NCI-H1048 (cell line): ENCODE measurements around the gene ABCC10.
"Not testable (repeated sequence)": the region's sequence is repeated elsewhere in the genome, so short reads cannot be mapped to it uniquely, and the experiment has no call there.

Source experiments
- DNase-seq: peaks from one replicate; lab custom pipeline; 2025; lab: John Stamatoyannopoulos, UW

ABCC10 gene

GRCh38 chr6:43412541-43412940, 14.8 kb upstream of the ABCC10 start:
- no peak for DNase-seq

GRCh38 chr6:43413002-43413401, 14.3 kb upstream of the ABCC10 start:
- DNase-seq = no peak

DNA sequence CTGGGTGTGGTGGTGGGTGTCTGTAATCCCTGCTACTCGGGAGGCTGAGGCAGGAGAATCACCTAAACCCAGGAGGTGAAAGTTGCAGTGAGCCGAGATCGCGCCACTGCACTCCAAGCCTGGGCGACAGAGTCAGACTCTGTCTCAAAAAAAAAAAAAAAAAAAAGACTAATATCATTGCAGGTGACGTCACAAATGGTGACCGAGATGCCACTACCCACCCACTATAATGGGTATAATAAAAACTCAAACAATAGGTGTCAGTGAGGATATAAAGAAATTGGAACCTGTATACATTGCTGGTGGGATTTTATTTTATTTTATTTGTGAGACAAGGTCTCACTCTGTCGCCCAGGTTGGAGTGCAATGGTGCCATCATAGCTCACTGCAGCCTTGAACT, 12.1 kb upstream of the ABCC10 start:
- not testable (repeated sequence) for DNase-seq

DNA sequence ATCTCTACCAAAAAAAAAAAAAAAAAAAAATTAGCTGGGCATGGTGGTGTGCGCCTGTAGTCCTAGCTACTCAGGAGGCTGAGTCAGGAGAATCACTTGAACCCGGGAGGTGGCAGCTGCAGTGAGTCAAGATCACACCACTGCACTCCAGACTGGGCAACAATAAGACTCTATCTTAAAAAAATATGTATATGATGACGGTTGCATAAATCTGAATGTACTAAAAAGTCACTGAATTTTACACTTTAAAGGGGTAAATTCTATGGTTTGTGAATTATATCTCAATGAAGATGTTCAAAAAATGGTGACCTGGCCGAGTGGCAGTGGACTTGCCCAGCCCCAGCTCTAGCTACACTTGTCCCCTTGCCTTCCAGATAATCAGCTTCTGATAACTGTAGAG, 10.4 kb upstream of the ABCC10 start:
- DNase-seq = no peak

DNA sequence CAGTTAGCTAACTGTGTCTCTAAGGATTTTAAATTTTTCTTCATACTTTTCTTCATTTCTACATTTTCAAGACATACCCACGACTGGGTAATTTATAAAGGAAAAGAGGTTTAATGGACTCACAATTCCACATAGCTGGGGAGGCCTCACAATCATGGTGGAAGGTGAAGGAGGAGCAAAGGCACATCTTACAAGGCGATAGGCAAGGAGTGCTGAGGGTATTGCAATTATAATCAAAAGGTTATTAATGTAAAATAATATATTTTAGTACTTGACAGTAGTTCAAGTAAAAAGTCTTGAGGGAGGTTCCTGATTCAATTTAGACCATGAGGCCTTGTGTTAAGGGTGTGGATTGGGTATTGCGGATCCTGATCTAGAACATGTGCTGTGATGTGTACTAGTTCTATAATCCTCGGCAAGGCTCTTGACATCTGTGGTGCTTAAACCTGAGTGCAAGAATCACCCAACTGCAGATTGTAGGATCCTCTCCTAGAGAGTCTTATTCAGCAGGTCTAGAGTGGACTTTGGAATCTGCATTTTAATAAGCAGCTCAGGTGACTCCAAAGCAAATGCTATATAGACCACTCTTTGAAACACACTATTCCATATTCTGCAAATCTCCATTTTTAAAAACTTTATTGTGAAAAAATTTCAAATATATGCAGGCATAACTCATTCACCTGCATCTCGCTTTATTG, 7.2 kb upstream of the ABCC10 start:
- no peak for DNase-seq

GRCh38 chr6:43421831-43422230, 5.5 kb upstream of the ABCC10 start:
- DNase-seq = no peak

DNA sequence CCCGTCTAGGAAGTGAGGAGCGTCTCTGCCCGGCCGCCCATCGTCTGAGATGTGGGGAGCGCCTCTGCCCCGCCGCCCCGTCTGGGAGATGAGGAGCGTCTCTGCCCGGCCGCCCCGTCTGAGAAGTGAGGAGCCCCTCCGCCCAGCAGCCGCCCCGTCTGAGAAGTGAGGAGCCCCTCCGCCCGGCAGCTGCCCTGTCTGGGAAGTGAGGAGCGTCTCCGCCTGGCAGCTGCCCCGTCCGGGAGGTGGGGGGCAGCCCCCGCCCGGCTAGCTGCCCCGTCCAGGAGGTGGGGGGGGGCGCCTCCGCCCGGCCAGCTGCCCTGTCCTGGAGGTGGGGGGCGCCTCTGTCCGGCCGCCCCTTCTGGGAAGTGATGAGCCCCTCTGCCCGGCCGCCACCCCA, 2.3 kb upstream of the ABCC10 start:
- not testable (repeated sequence) for DNase-seq

DNA sequence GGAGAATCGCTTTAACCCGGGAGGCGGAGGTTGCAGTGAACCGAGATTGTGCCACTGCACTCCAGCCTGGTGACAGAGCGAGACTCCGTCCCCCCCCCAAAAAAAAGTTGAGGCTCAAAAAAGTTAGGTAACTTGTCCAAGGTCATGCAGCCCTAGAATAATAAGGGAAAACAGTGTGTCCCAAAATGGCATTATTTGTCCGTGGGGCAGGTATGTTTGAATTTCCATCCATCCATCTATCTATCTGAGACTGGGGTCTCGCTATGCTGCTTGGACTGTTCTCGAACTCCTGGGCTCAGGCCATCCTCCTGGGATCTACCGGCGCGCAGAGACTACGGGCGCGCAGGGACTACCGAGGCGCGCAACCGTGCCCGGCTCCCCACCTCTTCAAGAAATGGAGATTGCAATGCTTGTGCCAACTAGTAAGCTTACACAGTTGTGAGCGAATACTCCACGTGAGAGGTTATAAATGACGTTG, 374 bp upstream of the ABCC10 start:
- no peak for DNase-seq

DNA sequence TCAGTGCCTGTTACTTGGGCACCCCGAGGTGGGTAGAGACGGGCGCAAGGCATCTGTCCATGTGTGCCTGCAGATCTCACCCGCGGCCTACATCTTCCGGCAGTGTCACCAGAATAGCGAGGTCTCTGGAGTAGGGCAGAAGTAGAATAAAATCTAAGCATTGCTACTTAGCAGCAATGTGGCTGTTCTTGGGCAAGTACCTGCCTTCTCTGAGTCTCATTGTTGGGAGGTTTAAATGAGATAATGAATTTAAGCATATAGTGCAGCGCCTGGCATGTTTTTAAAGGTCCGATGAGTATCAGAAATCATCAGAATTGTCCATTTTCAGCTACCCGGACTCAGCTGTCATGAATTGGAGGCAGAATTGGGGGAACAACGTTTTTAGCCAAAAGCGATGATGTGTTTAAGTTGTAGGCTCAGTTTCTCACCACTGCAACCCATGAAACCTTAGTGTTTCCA, 800 bp downstream of the ABCC10 start:
- no peak for DNase-seq

DNA sequence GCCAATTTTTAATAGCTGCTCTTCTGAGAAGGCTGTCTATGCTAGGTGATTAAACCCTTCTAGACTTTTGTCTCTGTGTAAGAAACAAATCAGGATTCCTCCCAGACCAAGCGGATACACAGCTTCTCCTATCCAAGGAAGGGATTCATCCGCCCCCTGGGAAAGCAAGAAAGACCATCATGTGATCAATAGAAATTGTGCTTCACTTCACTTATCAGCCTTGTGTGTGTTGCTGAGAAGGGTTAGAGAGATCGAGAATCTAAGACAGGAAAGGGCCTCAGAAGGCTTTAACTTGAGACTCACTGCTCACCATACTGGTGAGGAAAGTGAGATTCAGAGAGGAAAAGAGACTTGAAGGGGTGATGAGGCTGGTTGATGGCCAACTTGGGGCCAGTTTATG, 1.5 kb downstream of the ABCC10 start:
- DNase-seq = no peak

GRCh38 chr6:43432009-43432945, 4.9 kb downstream of the ABCC10 start:
- DNase-seq = no peak

DNA sequence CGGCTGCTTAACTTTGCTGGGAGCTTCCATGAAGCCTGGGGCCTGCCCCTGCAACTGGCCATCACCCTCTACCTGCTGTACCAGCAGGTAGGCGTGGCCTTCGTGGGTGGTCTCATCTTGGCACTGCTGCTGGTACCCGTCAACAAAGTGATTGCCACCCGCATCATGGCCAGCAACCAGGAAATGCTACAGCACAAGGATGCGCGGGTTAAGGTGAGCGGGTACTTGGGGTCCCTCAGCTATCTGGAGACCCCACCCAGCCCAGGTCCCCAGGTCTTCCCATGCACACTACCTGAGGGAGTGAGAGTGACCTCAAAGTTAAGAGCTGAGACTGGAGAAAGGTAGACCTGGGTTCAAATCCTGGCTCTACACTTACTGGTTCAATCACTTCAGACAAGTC, 5.8 kb downstream of the ABCC10 start:
- no peak for DNase-seq

- DNase-seq = no peak
Observed at GRCh38 chr6:43434001-43434840, 6.9 kb downstream of the ABCC10 start.

GRCh38 chr6:43434943-43435342, 7.6 kb downstream of the ABCC10 start:
- DNase-seq = no peak

- no peak for DNase-seq
Observed at GRCh38 chr6:43435682-43436437, 8.5 kb downstream of the ABCC10 start.

- DNase-seq = no peak
Observed at GRCh38 chr6:43436577-43437282, 9.4 kb downstream of the ABCC10 start.

- no peak for DNase-seq
Observed at GRCh38 chr6:43437700-43438099, 10.4 kb downstream of the ABCC10 start.

DNA sequence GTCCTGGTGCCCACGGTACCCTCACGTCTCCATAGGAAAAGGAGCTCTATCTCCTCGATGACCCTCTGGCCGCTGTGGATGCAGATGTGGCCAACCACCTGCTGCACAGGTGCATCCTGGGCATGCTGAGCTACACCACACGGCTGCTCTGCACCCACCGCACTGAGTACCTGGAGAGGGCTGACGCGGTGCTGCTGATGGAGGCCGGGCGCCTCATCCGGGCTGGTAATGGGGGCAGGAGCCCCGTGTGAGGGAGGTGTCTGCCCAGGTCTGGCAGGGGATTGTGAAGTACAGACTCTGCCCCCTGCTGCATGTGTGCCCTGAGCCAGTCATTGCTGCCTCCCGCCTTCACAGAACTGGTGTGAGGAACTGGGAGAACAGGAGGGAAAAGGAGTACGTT, 15.6 kb downstream of the ABCC10 start:
- no peak for DNase-seq

- DNase-seq = no peak
Observed at GRCh38 chr6:43444036-43444435, 16.7 kb downstream of the ABCC10 start.

DNA sequence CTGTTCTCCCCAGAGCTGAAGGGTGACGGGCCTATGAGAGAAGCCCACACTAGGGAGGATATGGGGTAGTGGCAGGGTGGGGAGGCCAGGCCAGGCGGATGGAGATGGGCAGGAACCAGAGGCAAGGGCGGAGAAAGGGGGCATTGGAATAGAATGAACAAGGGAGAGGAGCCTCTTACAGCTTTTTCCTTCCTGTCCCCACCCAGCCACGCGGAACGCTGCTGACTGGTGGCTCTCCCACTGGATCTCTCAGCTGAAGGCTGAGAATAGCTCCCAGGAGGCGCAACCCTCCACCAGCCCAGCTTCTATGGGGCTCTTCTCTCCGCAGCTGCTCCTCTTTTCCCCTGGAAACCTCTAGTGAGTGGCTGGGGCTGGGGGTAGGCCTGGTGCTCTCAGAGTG, 17.2 kb downstream of the ABCC10 start:
- no peak for DNase-seq

DNA sequence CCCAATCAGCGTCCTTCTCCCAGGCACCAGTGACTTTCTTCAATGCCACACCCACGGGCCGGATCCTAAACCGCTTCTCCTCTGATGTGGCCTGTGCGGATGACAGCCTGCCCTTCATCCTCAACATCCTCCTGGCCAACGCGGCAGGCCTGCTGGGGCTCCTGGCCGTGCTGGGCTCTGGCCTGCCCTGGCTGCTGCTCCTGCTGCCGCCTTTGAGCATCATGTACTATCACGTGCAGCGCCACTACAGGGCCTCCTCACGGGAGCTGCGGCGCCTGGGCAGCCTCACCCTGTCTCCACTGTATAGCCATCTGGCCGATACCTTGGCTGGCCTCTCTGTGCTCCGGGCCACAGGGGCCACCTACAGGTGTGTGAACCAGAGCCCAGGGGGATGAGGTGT, 18.2 kb downstream of the ABCC10 start:
- no peak for DNase-seq
